ENCODE measurements around the gene TMEM9B.

The TMEM9B gene

GRCh38 chr11:8928981-8929615, 35.1 kb downstream of the TMEM9B start:
- no peak for DNase-seq

- DNase-seq = no peak
Measured at GRCh38 chr11:8928205-8928604, 36.0 kb downstream of the TMEM9B start.

GRCh38 chr11:8927233-8927632, 37.0 kb downstream of the TMEM9B start:
- DNase-seq = no peak

- DNase-seq = no peak
Measured at GRCh38 chr11:8926236-8926635, 38.0 kb downstream of the TMEM9B start.

- no peak for DNase-seq
Measured at GRCh38 chr11:8925711-8926110, 38.5 kb downstream of the TMEM9B start.

- DNase-seq = no peak
Measured at GRCh38 chr11:8922691-8923090, 41.6 kb downstream of the TMEM9B start.

- peak; percentile 87 for DNase-seq
Measured at GRCh38 chr11:8917157-8917825, 47.0 kb downstream of the TMEM9B start.

- DNase-seq = no peak
Measured at GRCh38 chr11:8914661-8915018, 49.6 kb downstream of the TMEM9B start.

GRCh38 chr11:8913961-8914660, 50.1 kb downstream of the TMEM9B start:
- DNase-seq = peak; percentile 54

- peak; percentile 92 for DNase-seq
Measured at GRCh38 chr11:8911029-8911823, 53.0 kb downstream of the TMEM9B start, which contains the start of gene AKIP1. Gene AKIP1 (plus strand): TSS chr11:8911189. CDS start chr11:8911450, 261 bp downstream.

GRCh38 chr11:8910649-8911026, 53.6 kb downstream of the TMEM9B start:
- DNase-seq = no peak

- no peak for DNase-seq
Measured at GRCh38 chr11:8908099-8908498, 56.1 kb downstream of the TMEM9B start.

GRCh38 chr11:8907116-8907515, 57.1 kb downstream of the TMEM9B start:
- DNase-seq = no peak

- peak; percentile 67 for DNase-seq
Measured at GRCh38 chr11:8905528-8906165, 58.6 kb downstream of the TMEM9B start.

GRCh38 chr11:8899119-8899753, 65.0 kb downstream of the TMEM9B start:
- no peak for DNase-seq
